Nephron progenitor cell (in vitro differentiated cells): Measurements from ENCODE around the gene PC.

ENCODE experiments used
- DNase-seq: peaks from one replicate; pipeline ENCODE4 v3.0.0; 2021
- H3K27ac Mint-ChIP-seq: 2 replicates; pipeline ENCODE4 v1.8.0; 2021; ENCODE audit warnings: mild to moderate bottlenecking, moderate library complexity, mixed read lengths
- H3K27me3 Mint-ChIP-seq: 2 replicates; pipeline ENCODE4 v1.8.0; 2021; ENCODE audit warnings: mild to moderate bottlenecking, low read depth, mixed read lengths; ENCODE audit not compliant: poor library complexity
- H3K36me3 Mint-ChIP-seq: 2 replicates; pipeline ENCODE4 v1.8.0; 2021; ENCODE audit warnings: low read depth, mixed read lengths
- H3K4me1 Mint-ChIP-seq: 2 replicates; pipeline ENCODE4 v1.8.0; 2021; ENCODE audit warnings: mixed read lengths
- H3K4me3 Mint-ChIP-seq: 2 replicates; pipeline ENCODE4 v1.8.0; 2021; ENCODE audit warnings: mild to moderate bottlenecking, moderate library complexity, mixed read lengths
- H3K9me3 Mint-ChIP-seq: 2 replicates; pipeline ENCODE4 v1.8.0; 2021; ENCODE audit warnings: mild to moderate bottlenecking, moderate library complexity, mixed read lengths
- CTCF ChIP-seq: fragments of 200-600 bp; sonication (generic); IDR thresholded peaks from 2 replicates; pipeline ENCODE4 v1.5.0; 2021; ENCODE audit warnings: antibody characterized with exemption

PC gene

DNA sequence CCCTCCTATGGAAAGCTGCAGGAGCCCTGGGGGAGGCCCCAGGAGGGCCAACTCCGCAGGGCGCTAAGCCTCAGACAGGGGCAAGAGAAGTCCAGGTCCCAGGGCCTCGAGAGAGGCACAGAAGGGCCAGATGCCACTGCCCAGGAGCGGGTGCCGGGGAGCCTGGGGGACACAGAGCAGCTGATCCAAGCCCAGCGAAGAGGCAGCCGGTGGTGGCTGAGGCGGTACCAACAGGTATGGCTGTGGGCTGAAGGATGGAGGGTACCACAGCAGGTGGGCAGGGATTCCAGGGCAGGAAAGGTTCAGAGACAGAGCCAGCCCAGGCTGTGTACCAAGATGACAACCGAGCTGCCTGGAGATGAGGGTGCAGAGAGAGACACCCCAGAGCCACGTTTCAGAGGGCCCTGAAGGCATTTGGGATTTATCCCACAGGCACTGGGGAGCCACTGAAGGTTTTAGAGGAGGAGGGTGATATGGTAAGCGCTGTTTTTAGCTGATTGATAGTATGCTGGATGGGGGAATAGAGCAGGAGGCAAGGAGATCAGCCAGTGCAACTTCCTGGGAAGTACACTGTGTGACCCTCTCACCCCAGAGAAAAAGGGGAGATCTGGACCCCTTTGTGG lies 17.3 kb upstream of the PC start:
- no peak for TF ChIP-seq CTCF
- Mint-ChIP-seq H3K27ac (peak overlapping the region; percentile 64), H3K36me3 (no peaks in the 10 kb centered on the region), H3K4me1 (peaks cover 16% of the 10 kb centered on the region), H3K27me3 (peaks cover 6% of the 10 kb centered on the region), H3K9me3 (peaks cover 16% of the 10 kb centered on the region), H3K4me3 (no peak overlapping the region)
- no peak for DNase-seq

DNA sequence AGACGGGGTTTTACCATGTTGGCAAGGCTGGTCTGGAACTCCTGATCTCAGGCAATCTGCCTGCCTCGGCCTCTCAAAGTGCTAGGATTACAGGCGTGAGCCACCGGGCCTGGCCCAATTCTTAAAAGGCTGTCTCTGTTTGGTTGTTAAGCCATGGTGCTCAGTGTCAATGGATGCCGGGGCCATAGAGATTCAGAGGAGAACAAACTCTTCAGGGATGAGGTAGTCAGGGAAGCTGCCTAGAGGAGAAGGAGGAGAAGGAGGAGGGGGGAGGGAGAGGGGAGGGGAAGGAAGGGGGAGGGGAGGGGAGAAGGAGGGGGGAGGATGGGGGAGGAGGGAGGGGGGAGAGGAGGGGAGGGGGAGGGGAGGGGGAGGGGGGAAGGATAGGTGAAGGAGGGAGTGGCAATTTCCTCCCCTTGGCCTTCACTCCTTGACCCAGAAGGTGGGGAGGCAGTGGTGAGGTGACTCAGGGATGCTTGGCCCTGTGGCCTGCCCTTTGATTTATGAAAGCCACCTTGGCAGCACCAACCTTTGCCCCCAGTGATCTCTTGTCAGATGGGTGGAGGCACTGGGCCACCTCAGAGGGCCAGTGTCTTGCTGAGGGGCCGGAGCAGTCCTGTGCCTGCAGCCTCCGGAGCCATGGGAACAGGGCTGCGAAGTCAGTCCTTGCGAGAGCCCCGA lies 16.7 kb upstream of the PC start, which contains the start of gene C11orf86:
C11orf86 (plus strand) TSS at position 581 of the 681 bp plus-strand sequence; CDS start at position 640, 59 bp downstream.
- no peak within 1 kb of the TSS for H3K4me3 Mint-ChIP-seq
- peaks cover 4% of the 10 kb centered on the region for H3K27me3 Mint-ChIP-seq
- H3K36me3 Mint-ChIP-seq, result no peaks in the 10 kb centered on the region
- H3K27ac Mint-ChIP-seq, result peak within 1 kb of the TSS; percentile 64
- peak; percentile 15 for DNase-seq
- peaks cover 21% of the 10 kb centered on the region for H3K9me3 Mint-ChIP-seq
- peaks cover 17% of the 10 kb centered on the region for H3K4me1 Mint-ChIP-seq
- TF ChIP-seq CTCF, result no peak

DNA sequence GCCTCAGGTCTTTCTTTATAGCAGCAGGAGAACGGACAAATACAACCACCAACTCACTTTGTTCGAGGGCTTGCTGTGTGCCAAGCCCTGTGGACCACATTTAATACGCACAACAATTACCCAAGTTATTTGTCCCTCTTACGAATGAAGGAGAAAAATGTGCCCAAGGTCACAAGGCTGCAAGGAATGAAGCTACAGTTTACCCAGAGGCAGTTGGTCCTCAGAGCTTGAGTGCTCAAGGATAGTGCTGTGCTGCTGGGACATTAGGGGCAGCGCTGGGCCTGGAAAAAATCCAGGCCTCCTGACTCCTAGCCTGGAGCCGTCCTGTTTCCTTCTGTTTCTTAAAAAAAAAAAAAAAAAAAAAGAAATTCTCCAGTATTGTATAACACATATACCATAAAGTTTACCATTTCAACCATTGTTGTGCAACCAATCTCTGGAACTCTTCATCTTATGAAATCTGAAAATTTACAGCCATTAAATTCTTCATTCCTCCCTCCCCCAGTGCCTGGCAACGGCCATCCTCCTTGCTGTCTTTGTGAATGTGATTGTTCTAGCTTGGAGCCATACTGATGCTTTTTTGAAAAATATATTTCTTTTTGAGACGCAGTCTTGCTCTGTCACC lies 15.9 kb upstream of the PC start:
- no peak for TF ChIP-seq CTCF
- peaks cover 17% of the 10 kb centered on the region for H3K9me3 Mint-ChIP-seq
- no peaks in the 10 kb centered on the region for H3K36me3 Mint-ChIP-seq
- peaks cover 4% of the 10 kb centered on the region for H3K27me3 Mint-ChIP-seq
- peak overlapping the region; percentile 64 for H3K27ac Mint-ChIP-seq
- H3K4me1 Mint-ChIP-seq, result peaks cover 17% of the 10 kb centered on the region
- no peak for DNase-seq
- H3K4me3 Mint-ChIP-seq, result no peak overlapping the region

GRCh38 chr11:66971488-66971887 lies 13.3 kb upstream of the PC start:
- H3K36me3 Mint-ChIP-seq, result no peaks in the 10 kb centered on the region
- DNase-seq, result no peak
- H3K27me3 Mint-ChIP-seq, result peaks cover 4% of the 10 kb centered on the region
- TF ChIP-seq CTCF, result no peak
- no peak overlapping the region for H3K4me3 Mint-ChIP-seq
- H3K9me3 Mint-ChIP-seq, result peaks cover 14% of the 10 kb centered on the region
- peaks cover 17% of the 10 kb centered on the region for H3K4me1 Mint-ChIP-seq
- H3K27ac Mint-ChIP-seq, result no peak overlapping the region

DNA sequence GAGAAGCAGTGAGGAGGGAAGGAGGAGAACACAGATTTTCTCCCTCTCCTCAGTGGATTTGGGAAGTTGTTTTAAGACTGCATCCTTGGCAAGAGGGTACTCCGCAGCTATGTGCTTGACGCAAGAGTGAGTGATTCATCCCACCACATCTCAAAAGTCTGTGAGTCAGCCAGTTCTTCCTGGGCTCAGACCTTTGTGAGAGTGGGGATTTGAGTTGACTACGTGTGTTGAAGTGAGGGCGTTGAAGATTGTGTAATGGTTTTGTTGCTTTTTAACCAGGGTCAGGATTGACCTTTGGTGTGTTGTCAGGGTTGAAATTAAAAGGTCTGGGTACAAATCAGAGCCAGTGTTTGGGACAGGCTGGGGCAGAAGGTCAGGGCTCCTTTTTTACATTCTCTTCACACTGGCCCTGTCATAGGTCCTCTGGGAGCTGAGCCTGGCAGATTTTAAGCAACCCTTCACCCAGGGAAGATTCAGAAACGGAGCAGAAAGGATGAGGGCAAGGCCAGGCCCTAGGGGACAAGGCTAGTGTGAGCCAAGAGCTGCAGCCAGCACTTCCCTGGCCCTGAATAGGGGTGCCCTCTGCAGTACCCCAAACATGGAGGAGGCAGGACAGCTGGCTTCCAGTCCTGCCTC lies 12.7 kb upstream of the PC start:
- Mint-ChIP-seq H3K27me3 (peaks cover 4% of the 10 kb centered on the region), H3K36me3 (no peaks in the 10 kb centered on the region), H3K9me3 (peaks cover 14% of the 10 kb centered on the region), H3K4me1 (peaks cover 23% of the 10 kb centered on the region), H3K27ac (peak overlapping the region; percentile 5), H3K4me3 (no peak overlapping the region)
- TF ChIP-seq CTCF, result no peak
- DNase-seq, result no peak
